ENCODE measurements around the gene LRRC26.

The LRRC26 gene

GRCh38 chr9:137172901-137173795 lies 3.3 kb upstream of the LRRC26 start:
- in situ Hi-C loops (cut with MboI; ENCODE audit: low sequenced_read_pairs) = no loop called here
- Histone ChIP-seq H3K36me3 (replicated peaks) (no peaks in the 10 kb centered on the region), H3K9me3 (no peaks in the 10 kb centered on the region), H3K4me3 (no peak overlapping the region), H3K4me1 (no peaks in the 10 kb centered on the region), H3K27me3 (ENCODE audit: low read depth) (peaks cover 15% of the 10 kb centered on the region)
- no peak for DNase-seq (ENCODE audit: low spot score in 2 of 2)

GRCh38 chr9:137171149-137171900 lies 1.5 kb upstream of the LRRC26 start:
- H3K4me1 ChIP-seq = no peaks in the 10 kb centered on the region
- no peak overlapping the region for H3K4me3 ChIP-seq
- peaks cover 31% of the 10 kb centered on the region for H3K27me3 ChIP-seq (ENCODE audit: low read depth)
- H3K36me3 ChIP-seq (replicated peaks) = no peaks in the 10 kb centered on the region
- in situ Hi-C loops (cut with MboI; ENCODE audit: low sequenced_read_pairs) = no loop called here
- DNase-seq (ENCODE audit: low spot score in 2 of 2) = no peak
- no peaks in the 10 kb centered on the region for H3K9me3 ChIP-seq

- Histone ChIP-seq H3K4me3 (no peak overlapping the region), H3K36me3 (replicated peaks) (no peaks in the 10 kb centered on the region), H3K9me3 (no peaks in the 10 kb centered on the region), H3K4me1 (no peaks in the 10 kb centered on the region), H3K27me3 (ENCODE audit: low read depth) (peaks cover 38% of the 10 kb centered on the region)
- DNase-seq (ENCODE audit: low spot score in 2 of 2) = no peak
- in situ Hi-C loops (cut with MboI; ENCODE audit: low sequenced_read_pairs) = no loop called here
Measured at GRCh38 chr9:137170486-137171148, 766 bp upstream of the LRRC26 start.

- peaks cover 46% of the 10 kb centered on the region for H3K27me3 ChIP-seq (ENCODE audit: low read depth)
- no peaks in the 10 kb centered on the region for H3K9me3 ChIP-seq
- H3K36me3 ChIP-seq (replicated peaks) = no peaks in the 10 kb centered on the region
- no peak for DNase-seq (ENCODE audit: low spot score in 2 of 2)
- in situ Hi-C loops (cut with MboI; ENCODE audit: low sequenced_read_pairs) = no loop called here
- no peak overlapping the region for H3K4me3 ChIP-seq
- H3K4me1 ChIP-seq = no peaks in the 10 kb centered on the region
Measured at GRCh38 chr9:137168904-137169856, 671 bp downstream of the LRRC26 start.

GRCh38 chr9:137168573-137168903 lies 1.3 kb downstream of the LRRC26 start:
- Histone ChIP-seq H3K4me1 (no peaks in the 10 kb centered on the region), H3K9me3 (no peaks in the 10 kb centered on the region), H3K36me3 (replicated peaks) (no peaks in the 10 kb centered on the region), H3K27me3 (ENCODE audit: low read depth) (peaks cover 46% of the 10 kb centered on the region), H3K4me3 (no peak overlapping the region)
- in situ Hi-C loops (cut with MboI; ENCODE audit: low sequenced_read_pairs) = no loop called here
- no peak for DNase-seq (ENCODE audit: low spot score in 2 of 2)

GRCh38 chr9:137167747-137168572 lies 1.9 kb downstream of the LRRC26 start:
- peaks cover 46% of the 10 kb centered on the region for H3K27me3 ChIP-seq (ENCODE audit: low read depth)
- no peak overlapping the region for H3K4me3 ChIP-seq
- no peaks in the 10 kb centered on the region for H3K4me1 ChIP-seq
- no peak for DNase-seq (ENCODE audit: low spot score in 2 of 2)
- in situ Hi-C loops (cut with MboI; ENCODE audit: low sequenced_read_pairs) = no loop called here
- H3K36me3 ChIP-seq (replicated peaks) = no peaks in the 10 kb centered on the region
- H3K9me3 ChIP-seq = no peaks in the 10 kb centered on the region

- in situ Hi-C loops (cut with MboI; ENCODE audit: low sequenced_read_pairs) = no loop called here
- Histone ChIP-seq H3K4me3 (no peak overlapping the region), H3K36me3 (replicated peaks) (no peaks in the 10 kb centered on the region), H3K4me1 (no peaks in the 10 kb centered on the region), H3K9me3 (no peaks in the 10 kb centered on the region), H3K27me3 (ENCODE audit: low read depth) (peaks cover 46% of the 10 kb centered on the region)
- no peak for DNase-seq (ENCODE audit: low spot score in 2 of 2)
Measured at GRCh38 chr9:137167277-137167746, 2.5 kb downstream of the LRRC26 start.

GRCh38 chr9:137166380-137167229 lies 3.2 kb downstream of the LRRC26 start:
- Histone ChIP-seq H3K9me3 (no peaks in the 10 kb centered on the region), H3K4me1 (no peaks in the 10 kb centered on the region), H3K36me3 (replicated peaks) (no peaks in the 10 kb centered on the region), H3K4me3 (no peak overlapping the region), H3K27me3 (ENCODE audit: low read depth) (peaks cover 46% of the 10 kb centered on the region)
- DNase-seq (ENCODE audit: low spot score in 2 of 2) = no peak
- in situ Hi-C loops (cut with MboI; ENCODE audit: low sequenced_read_pairs) = no loop called here

GRCh38 chr9:137165250-137165836 lies 4.5 kb downstream of the LRRC26 start:
- H3K27me3 ChIP-seq (ENCODE audit: low read depth) = peaks cover 51% of the 10 kb centered on the region
- no peaks in the 10 kb centered on the region for H3K9me3 ChIP-seq
- no peak for DNase-seq (ENCODE audit: low spot score in 2 of 2)
- in situ Hi-C loops (cut with MboI; ENCODE audit: low sequenced_read_pairs) = no loop called here
- H3K36me3 ChIP-seq (replicated peaks) = no peaks in the 10 kb centered on the region
- no peaks in the 10 kb centered on the region for H3K4me1 ChIP-seq
- no peak overlapping the region for H3K4me3 ChIP-seq

GRCh38 chr9:137164370-137165249 lies 5.2 kb downstream of the LRRC26 start:
- Histone ChIP-seq H3K27me3 (ENCODE audit: low read depth) (peaks cover 56% of the 10 kb centered on the region), H3K4me1 (no peaks in the 10 kb centered on the region), H3K9me3 (no peaks in the 10 kb centered on the region), H3K4me3 (no peak overlapping the region), H3K36me3 (replicated peaks) (no peaks in the 10 kb centered on the region)
- no peak for DNase-seq (ENCODE audit: low spot score in 2 of 2)
- in situ Hi-C loops (cut with MboI; ENCODE audit: low sequenced_read_pairs) = no loop called here

GRCh38 chr9:137163805-137164204 lies 6.0 kb downstream of the LRRC26 start:
- Histone ChIP-seq H3K27me3 (ENCODE audit: low read depth) (peaks cover 56% of the 10 kb centered on the region), H3K4me1 (no peaks in the 10 kb centered on the region), H3K4me3 (no peak overlapping the region), H3K9me3 (no peaks in the 10 kb centered on the region), H3K36me3 (replicated peaks) (no peaks in the 10 kb centered on the region)
- no peak for DNase-seq (ENCODE audit: low spot score in 2 of 2)
- in situ Hi-C loops (cut with MboI; ENCODE audit: low sequenced_read_pairs) = no loop called here

All from HAP-1 (cell line).